SK-N-SH treated with all-trans-retinoic acid at 6 μM for 48 hours (cell line): Measurements from ENCODE around the gene CAD.

Source experiments
- ARNTL ChIP-seq: fragments of 450-650 bp; formaldehyde crosslinking; IDR thresholded peaks from 2 replicates; pipeline ENCODE4 v1.5.0; 2020; ENCODE audit warnings: low read depth, mild to moderate bottlenecking, moderate library complexity, borderline replicate concordance
- CSDC2 ChIP-seq: fragments of 250-450 bp; sonication (Bioruptor Pico); IDR thresholded peaks from 2 replicates; pipeline ENCODE4 v1.5.0; 2020; ENCODE audit warnings: mild to moderate bottlenecking, moderate library complexity
- OSR1 ChIP-seq: fragments of 250-450 bp; sonication (Bioruptor Pico); IDR thresholded peaks from 2 replicates; pipeline ENCODE4 v1.8.0; 2022; ENCODE audit warnings: moderate library complexity, mild to moderate bottlenecking, inconsistent platforms
- PPARA ChIP-seq: fragments of 250-450 bp; sonication (Bioruptor Pico); IDR thresholded peaks from 2 replicates; pipeline ENCODE4 v1.5.0; 2020; ENCODE audit warnings: mild to moderate bottlenecking, borderline replicate concordance
- RARB ChIP-seq: fragments of 250-450 bp; sonication (Bioruptor Pico); IDR thresholded peaks from 2 replicates; pipeline ENCODE4 v1.8.0; 2021; ENCODE audit warnings: mild to moderate bottlenecking, moderate library complexity
- TCF4 ChIP-seq: fragments of 250-450 bp; sonication (Bioruptor Pico); IDR thresholded peaks from 2 replicates; pipeline ENCODE4 v1.8.0; 2021; ENCODE audit warnings: mild to moderate bottlenecking, moderate library complexity, borderline replicate concordance
- TOX ChIP-seq: fragments of 250-450 bp; sonication (Bioruptor Pico); IDR thresholded peaks from 2 replicates; pipeline ENCODE4 v1.8.0; 2021; ENCODE audit warnings: mild to moderate bottlenecking, moderate library complexity, borderline replicate concordance
- ZFP3 ChIP-seq: fragments of 250-450 bp; sonication (Bioruptor Pico); IDR thresholded peaks from 2 replicates; pipeline ENCODE4 v1.5.0; 2020; ENCODE audit warnings: mild to moderate bottlenecking, moderate library complexity
- ZFP30 ChIP-seq: fragments of 450-650 bp; formaldehyde crosslinking; IDR thresholded peaks from 2 replicates; pipeline ENCODE4 v1.5.0; 2022; ENCODE audit warnings: mild to moderate bottlenecking, moderate library complexity
- ZNF70 ChIP-seq: fragments of 450-650 bp; formaldehyde crosslinking; IDR thresholded peaks from 2 replicates; pipeline ENCODE4 v1.5.0; 2020; ENCODE audit warnings: mild to moderate bottlenecking, moderate library complexity
- ZNF8 ChIP-seq: fragments of 450-650 bp; formaldehyde crosslinking; IDR thresholded peaks from 2 replicates; pipeline ENCODE4 v1.5.0; 2020; ENCODE audit warnings: mild to moderate bottlenecking, moderate library complexity
- TF ChIP-seq, protein P1 (sequence below): fragments of 250-450 bp; sonication (Bioruptor Pico); IDR thresholded peaks from 2 replicates; pipeline ENCODE4 v1.5.1; 2021; ENCODE audit warnings: mild to moderate bottlenecking, moderate library complexity
- TF ChIP-seq, protein P2 (sequence below): fragments of 250-450 bp; sonication (Bioruptor Pico); IDR thresholded peaks from 2 replicates; pipeline ENCODE4 v1.8.0; 2020; ENCODE audit warnings: mild to moderate bottlenecking, moderate library complexity, borderline replicate concordance

DNA sequence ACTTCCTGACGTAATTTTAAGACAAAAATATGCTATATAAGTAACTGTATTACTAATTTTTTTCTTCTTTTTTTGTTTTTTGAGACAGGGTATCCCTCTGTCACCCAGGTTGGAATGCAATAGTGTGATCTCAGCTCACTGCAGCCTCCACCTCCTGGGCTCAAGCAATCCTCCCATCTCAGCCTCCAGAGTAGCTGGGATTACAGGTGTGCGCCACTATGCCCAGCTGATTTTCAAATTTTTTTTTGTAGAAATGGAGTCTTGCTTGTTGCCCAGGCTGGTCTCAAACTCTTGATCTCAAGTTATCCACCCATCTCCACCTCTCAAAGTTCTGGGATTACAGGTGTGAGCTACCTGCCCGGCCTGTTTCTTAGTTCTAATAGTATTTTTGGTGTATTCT is 38.7 kb upstream of the CAD start:
- TF ChIP-seq CSDC2 (CRISPR knock-in tag) (no peak), TCF4 (CRISPR knock-in tag) (no peak), ARNTL (CRISPR knock-in tag) (no peak), ZFP3 (CRISPR knock-in tag) (no peak), ZNF8 (CRISPR knock-in tag) (no peak), RARB (CRISPR knock-in tag) (no peak), OSR1 (no peak), PPARA (CRISPR knock-in tag) (no peak), TOX (no peak), ZNF70 (CRISPR knock-in tag) (no peak), ZFP30 (CRISPR knock-in tag) (no peak)
- TF ChIP-seq, protein P1, sequence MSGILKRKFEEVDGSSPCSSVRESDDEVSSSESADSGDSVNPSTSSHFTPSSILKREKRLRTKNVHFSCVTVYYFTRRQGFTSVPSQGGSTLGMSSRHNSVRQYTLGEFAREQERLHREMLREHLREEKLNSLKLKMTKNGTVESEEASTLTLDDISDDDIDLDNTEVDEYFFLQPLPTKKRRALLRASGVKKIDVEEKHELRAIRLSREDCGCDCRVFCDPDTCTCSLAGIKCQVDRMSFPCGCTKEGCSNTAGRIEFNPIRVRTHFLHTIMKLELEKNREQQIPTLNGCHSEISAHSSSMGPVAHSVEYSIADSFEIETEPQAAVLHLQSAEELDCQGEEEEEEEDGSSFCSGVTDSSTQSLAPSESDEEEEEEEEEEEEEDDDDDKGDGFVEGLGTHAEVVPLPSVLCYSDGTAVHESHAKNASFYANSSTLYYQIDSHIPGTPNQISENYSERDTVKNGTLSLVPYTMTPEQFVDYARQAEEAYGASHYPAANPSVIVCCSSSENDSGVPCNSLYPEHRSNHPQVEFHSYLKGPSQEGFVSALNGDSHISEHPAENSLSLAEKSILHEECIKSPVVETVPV (CRISPR knock-in tag), result no peak
- TF ChIP-seq, protein P2, sequence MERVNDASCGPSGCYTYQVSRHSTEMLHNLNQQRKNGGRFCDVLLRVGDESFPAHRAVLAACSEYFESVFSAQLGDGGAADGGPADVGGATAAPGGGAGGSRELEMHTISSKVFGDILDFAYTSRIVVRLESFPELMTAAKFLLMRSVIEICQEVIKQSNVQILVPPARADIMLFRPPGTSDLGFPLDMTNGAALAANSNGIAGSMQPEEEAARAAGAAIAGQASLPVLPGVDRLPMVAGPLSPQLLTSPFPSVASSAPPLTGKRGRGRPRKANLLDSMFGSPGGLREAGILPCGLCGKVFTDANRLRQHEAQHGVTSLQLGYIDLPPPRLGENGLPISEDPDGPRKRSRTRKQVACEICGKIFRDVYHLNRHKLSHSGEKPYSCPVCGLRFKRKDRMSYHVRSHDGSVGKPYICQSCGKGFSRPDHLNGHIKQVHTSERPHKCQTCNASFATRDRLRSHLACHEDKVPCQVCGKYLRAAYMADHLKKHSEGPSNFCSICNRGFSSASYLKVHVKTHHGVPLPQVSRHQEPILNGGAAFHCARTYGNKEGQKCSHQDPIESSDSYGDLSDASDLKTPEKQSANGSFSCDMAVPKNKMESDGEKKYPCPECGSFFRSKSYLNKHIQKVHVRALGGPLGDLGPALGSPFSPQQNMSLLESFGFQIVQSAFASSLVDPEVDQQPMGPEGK, result no peak
